COLO829 (cell line): ENCODE data around the gene EML6.

Experiments used
- DNase-seq: peaks from one replicate; pipeline ENCODE4 v3.0.0; 2012; ENCODE audit warnings: low spot score

The EML6 gene

DNA sequence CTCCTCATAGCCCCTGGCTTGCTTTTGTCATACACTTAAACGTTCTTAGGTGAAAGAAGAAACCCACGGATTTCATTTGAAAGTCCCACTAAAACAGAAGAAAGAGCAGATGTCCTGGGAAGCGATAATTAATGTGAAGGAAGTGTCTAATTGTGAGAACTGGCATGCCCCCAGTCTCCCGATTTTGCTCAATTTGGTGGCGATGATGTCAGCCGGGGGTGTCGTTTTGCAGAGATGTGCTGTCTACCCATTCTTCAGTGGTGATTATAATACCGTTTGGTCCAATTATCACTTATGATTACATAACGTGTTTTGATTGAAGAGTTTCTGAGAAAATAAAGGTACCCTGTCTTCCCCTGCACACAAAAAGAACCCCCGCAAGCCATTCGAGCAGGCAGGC lies 223.7 kb downstream of the EML6 start:
- DNase-seq, result no peak

- DNase-seq, result peak; percentile 28
Observed at GRCh38 chr2:54947646-54948045, 224.2 kb downstream of the EML6 start.

DNA sequence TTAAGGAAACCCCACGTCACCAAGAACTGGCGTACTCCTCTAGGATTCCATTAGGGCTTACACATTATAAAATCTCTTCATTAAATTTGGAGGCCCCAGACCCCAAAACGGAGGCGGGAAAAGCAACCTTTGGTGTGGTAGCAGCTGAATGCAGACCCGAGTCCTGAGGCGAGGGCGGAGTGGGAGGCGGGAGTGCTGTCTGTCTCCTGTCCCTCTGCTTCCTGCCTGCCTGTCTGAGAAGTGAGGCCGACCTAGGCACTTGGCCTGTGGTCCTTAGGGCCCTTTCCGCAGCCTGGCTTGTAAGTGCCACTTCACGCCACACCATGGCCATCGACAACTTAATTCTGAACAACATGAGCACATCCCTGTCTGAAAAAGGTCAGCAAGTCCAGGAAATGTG lies 224.7 kb downstream of the EML6 start:
- DNase-seq, result no peak

DNA sequence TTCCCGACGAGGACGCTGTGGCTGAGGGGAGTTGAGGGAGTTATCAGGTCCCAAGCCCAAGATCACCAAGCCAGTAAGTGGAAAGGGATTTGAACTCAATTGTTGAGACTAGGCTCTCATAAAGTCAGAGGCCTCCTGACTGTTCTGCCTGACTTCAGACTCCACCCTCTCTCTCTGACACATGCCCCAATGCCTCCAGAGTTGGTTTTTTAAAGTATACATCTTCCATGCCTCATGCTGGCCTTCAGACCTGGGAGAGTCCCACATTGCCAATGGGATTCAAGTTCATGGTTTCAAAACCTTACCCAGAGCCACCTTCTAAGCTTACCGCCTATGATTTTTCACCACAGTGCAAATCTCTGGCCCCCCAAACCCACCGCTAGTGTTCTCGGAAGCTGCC lies 226.0 kb downstream of the EML6 start:
- DNase-seq, result no peak

- no peak for DNase-seq
Observed at GRCh38 chr2:54950811-54951210, 227.3 kb downstream of the EML6 start.

DNA sequence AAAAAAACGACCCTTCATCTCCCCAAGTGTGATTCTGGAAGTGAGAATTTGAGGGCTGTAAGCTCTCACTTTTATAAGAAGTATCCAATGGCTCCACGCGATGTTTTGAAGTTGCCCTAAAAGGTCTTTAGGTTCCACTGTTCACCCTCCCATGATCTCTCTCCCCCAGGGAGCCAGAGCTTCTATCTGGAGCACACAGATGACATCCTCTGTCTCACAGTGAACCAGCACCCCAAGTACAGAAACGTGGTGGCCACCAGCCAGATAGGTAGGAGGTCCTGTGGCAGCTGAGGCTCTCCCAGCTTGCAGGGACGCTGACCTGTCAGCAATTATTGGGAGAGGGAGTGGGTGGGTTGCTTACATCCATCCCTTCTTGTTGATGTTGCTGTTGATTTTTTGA lies 229.0 kb downstream of the EML6 start:
- DNase-seq, result no peak

- DNase-seq, result no peak
Observed at GRCh38 chr2:54952978-54953456, 229.6 kb downstream of the EML6 start.

DNA sequence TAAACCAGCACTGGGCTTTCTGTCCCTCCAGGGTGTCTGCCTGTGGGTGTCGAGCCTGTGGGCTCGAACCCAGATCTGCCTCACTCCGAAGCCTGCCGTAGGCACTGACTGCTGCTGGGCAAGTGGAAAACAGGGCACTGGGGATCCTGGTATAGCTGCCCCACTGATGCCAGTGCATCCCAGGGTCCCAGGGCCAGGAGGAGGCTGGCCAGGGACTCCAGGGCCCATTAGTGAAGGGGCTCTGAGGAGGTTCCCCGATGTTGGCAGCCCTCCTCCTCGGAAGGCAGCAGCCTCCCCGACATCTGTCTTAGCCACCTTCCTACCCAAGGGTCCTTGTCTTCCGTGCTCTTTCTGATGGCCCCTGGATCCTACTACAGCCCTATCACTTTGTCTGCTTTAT lies 230.7 kb downstream of the EML6 start:
- DNase-seq, result no peak

- no peak for DNase-seq
Observed at GRCh38 chr2:54954705-54955357, 231.4 kb downstream of the EML6 start.

DNA sequence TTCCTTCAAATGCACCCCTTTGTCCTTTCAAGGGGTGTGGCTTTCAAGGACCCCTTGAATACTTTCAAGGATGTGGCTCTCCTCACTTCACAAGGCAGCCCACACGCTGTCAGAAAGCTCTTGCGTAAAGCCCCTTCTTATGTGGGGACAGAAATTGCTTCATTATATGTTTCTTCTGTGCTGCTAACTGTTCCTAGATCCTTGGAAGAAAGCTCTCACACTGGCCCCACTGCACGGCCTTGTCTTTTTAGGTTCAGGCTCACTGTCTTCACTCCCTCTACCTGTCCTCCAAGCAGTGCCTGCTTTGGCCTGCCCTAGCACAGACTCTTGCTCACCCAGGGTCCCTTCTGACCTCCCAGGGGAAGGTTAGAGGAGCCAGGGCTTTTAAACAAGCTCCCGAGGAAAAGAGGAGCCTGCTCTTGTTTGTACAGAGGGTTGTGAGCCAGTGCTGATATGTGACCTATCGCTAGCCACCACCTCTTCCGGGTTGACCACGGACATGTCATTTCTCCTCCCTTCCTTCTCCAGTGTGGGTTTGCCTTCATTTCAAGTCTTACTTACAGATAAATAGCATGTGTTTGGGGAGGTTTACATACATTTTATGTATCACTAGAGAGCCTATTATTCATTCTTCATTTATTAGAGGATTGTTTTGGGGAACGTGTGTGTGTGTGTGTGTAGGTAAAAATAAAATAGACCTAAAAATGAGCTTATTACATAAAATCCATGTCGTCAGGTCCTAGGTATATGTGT lies 232.1 kb downstream of the EML6 start:
- no peak for DNase-seq

DNA sequence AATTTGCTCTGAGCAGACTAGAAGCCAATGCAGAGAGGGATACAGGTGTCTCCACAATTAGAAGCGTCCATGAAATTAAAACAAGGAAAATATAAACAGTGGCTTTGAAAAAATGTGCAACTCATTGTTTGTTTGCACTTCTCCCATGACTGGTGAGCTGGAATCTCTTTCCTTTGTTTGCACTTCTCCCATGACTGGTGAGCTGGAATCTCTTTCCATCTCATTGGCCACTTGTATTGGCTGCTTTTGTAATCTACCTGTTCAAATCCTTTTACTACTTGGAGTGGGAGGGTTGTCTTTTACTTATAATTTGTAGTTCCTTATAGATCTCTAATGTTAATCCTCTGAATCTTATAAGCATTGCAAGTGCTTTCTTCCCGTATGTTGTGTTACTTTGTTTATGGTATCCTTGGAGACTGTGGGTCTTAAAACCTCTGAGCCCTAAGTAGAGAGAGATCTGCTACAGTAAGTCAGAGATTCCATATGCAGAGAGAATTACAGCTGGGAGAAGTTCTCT lies 232.7 kb downstream of the EML6 start:
- DNase-seq, result no peak

- DNase-seq, result no peak
Observed at GRCh38 chr2:54957321-54957999, 234.0 kb downstream of the EML6 start.

GRCh38 chr2:54958717-54959371 lies 235.4 kb downstream of the EML6 start:
- DNase-seq, result no peak

- DNase-seq, result no peak
Observed at GRCh38 chr2:54960164-54960563, 236.7 kb downstream of the EML6 start.

- no peak for DNase-seq
Observed at GRCh38 chr2:54962511-54962910, 239.0 kb downstream of the EML6 start.

- no peak for DNase-seq
Observed at GRCh38 chr2:54962935-54963440, 239.5 kb downstream of the EML6 start.

- DNase-seq, result no peak
Observed at GRCh38 chr2:54963476-54963875, 240.0 kb downstream of the EML6 start.

DNA sequence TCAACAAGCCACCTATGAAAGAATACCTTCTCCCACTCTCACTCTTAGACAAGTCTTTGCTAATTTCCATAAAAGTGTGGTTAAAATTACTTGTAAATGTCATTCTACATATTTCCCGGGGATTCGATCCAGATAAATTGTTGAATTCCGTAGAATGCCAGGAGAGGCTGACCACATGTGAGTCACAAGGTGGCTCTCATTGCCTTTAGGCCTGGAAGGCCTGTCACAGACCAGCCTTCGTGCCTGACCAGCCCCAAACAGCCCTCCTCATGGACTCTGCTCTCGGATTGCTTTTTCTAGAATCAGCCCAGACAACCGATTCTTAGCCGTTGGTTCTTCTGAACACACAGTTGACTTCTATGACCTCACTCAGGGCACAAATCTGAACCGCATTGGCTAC lies 240.8 kb downstream of the EML6 start:
- DNase-seq, result no peak

DNA sequence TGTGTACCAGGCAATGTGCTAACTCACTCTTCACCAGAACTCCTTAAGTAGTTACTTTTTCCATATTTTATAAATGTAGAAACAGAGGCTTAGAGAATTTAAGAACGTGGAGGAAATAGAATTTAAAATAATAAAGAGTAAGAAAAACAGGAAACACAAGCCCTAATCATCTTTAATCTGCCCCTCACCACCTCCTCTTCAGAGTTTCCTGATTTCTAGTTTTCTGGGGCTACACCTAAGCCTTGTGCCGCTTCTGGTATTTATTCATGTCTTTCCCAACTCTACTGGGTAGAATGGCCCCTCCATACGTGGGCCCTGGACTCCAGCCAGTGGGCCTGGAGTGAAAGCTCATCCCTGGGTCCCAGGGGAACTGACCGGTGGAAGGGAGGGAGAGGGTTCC lies 241.4 kb downstream of the EML6 start:
- DNase-seq, result no peak

GRCh38 chr2:54965425-54965824 lies 242.0 kb downstream of the EML6 start:
- DNase-seq, result no peak

DNA sequence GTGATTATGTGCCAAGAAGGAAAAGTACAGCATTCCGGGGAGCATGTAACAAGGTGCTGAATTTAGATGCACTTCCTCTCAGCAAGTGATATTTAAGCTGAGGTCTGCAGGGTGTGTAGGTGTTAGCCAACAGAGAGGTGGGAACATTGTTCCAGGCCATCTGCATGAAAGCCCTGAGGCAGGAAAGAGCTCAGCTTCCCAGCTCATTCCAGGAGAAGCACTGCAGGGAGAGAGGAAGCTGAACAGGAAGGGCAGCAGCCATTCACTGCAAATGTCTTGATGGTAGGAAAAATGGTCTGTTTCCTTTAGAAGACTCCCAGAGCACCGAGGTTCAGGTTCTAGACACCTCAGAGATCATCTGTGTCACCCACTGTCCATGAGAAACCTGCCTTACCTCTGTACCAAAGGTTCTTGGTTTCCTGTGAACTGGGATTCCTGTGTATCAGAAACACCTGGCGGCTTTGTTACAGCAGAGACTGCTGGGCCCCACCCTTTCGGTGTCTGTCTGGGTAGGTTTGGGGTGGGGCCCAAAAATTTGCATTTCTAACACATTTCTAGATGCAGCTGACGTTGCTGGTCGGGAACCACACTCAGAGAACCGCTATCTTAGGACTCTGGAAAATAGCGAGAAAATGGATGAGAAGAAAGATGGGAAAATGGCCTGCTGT lies 242.8 kb downstream of the EML6 start:
- no peak for DNase-seq

DNA sequence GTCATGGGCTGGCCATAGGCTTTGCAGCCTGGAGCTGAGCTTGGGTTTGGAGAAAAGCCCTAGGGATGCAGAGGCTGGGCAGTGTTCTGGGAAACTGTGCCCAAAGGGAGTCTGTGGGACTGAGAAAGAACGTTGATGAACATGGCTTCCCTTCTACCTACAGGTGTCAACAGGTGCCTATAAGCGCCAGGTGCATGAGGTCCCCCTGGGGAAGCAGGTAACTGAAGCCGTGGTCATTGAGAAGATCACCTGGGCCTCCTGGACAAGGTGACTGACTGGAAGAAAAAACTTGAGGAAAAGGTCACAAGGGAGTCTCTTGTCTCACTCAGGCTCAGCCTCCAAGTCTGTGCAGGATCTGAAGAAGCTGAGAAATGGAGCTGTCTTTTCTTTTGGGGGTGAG lies 243.4 kb downstream of the EML6 start:
- DNase-seq, result no peak
